NCI-H146 (cell line): ENCODE results near the gene RNASE4.
"Not testable (repeated sequence)": the region's sequence is repeated elsewhere in the genome, so short reads cannot be mapped to it uniquely, and the experiment has no call there.

Experiments used
- DNase-seq: peaks from one replicate; lab custom pipeline; 2025; lab: John Stamatoyannopoulos, UW

RNASE4 gene

GRCh38 chr14:20698934-20699333 is 14.6 kb downstream of the RNASE4 start:
- DNase-seq = no peak

GRCh38 chr14:20699931-20700330 is 15.6 kb downstream of the RNASE4 start:
- no peak for DNase-seq

- DNase-seq = not testable (repeated sequence)
Measured at GRCh38 chr14:20700965-20701364, 16.6 kb downstream of the RNASE4 start.

GRCh38 chr14:20706657-20707355 is 22.4 kb downstream of the RNASE4 start:
- no peak for DNase-seq

- no peak for DNase-seq
Measured at GRCh38 chr14:20707622-20708021, 23.3 kb downstream of the RNASE4 start.

GRCh38 chr14:20711261-20711660 is 26.9 kb downstream of the RNASE4 start:
- no peak for DNase-seq

GRCh38 chr14:20711685-20712084 is 27.3 kb downstream of the RNASE4 start:
- no peak for DNase-seq

GRCh38 chr14:20712904-20713303 is 28.5 kb downstream of the RNASE4 start:
- no peak for DNase-seq

- no peak for DNase-seq
Measured at GRCh38 chr14:20714593-20715250, 30.4 kb downstream of the RNASE4 start.

- no peak for DNase-seq
Measured at GRCh38 chr14:20719777-20720176, 35.4 kb downstream of the RNASE4 start.

- no peak for DNase-seq
Measured at GRCh38 chr14:20720741-20721140, 36.4 kb downstream of the RNASE4 start.

- DNase-seq = no peak
Measured at GRCh38 chr14:20722016-20722415, 37.7 kb downstream of the RNASE4 start.

GRCh38 chr14:20723488-20723887 is 39.1 kb downstream of the RNASE4 start:
- DNase-seq = no peak

GRCh38 chr14:20726121-20726520 is 41.8 kb downstream of the RNASE4 start:
- DNase-seq = not testable (repeated sequence)

GRCh38 chr14:20726531-20726930 is 42.2 kb downstream of the RNASE4 start:
- DNase-seq = no peak

- no peak for DNase-seq
Measured at GRCh38 chr14:20730891-20731290, 46.5 kb downstream of the RNASE4 start.

- DNase-seq = no peak
Measured at GRCh38 chr14:20732477-20732876, 48.1 kb downstream of the RNASE4 start.

GRCh38 chr14:20732979-20733635 is 48.7 kb downstream of the RNASE4 start:
- DNase-seq = no peak

- no peak for DNase-seq
Measured at GRCh38 chr14:20733684-20734429, 49.5 kb downstream of the RNASE4 start.

GRCh38 chr14:20734430-20734806 is 50.1 kb downstream of the RNASE4 start:
- no peak for DNase-seq

GRCh38 chr14:20738292-20738691 is 53.9 kb downstream of the RNASE4 start:
- not testable (repeated sequence) for DNase-seq

GRCh38 chr14:20742132-20742531 is 57.8 kb downstream of the RNASE4 start:
- DNase-seq = no peak

GRCh38 chr14:20743556-20743955 is 59.2 kb downstream of the RNASE4 start:
- no peak for DNase-seq
